GDM1 (cell line): ENCODE data around the gene CRISP1.
"Not testable (repeated sequence)": the region's sequence is repeated elsewhere in the genome, so short reads cannot be mapped to it uniquely, and the experiment has no call there.

Experiments used
- DNase-seq: peaks from one replicate; lab custom pipeline; 2025; lab: John Stamatoyannopoulos, UW

The CRISP1 gene

GRCh38 chr6:49839957-49840356 lies 26.4 kb downstream of the CRISP1 start:
- no peak for DNase-seq

GRCh38 chr6:49839162-49839561 lies 27.2 kb downstream of the CRISP1 start:
- no peak for DNase-seq

- DNase-seq: no peak
Measured at GRCh38 chr6:49835140-49835539, 31.2 kb downstream of the CRISP1 start.

- DNase-seq: no peak
Measured at GRCh38 chr6:49833386-49833785, 32.9 kb downstream of the CRISP1 start.

GRCh38 chr6:49826743-49827406 lies 39.5 kb downstream of the CRISP1 start:
- peak; percentile 37 for DNase-seq

GRCh38 chr6:49815166-49815565 lies 51.2 kb downstream of the CRISP1 start:
- DNase-seq: no peak

GRCh38 chr6:49813248-49813647 lies 53.1 kb downstream of the CRISP1 start:
- DNase-seq: no peak

GRCh38 chr6:49806145-49806544 lies 60.2 kb downstream of the CRISP1 start:
- no peak for DNase-seq

- DNase-seq: no peak
Measured at GRCh38 chr6:49805246-49805645, 61.1 kb downstream of the CRISP1 start.

GRCh38 chr6:49801525-49801924 lies 64.8 kb downstream of the CRISP1 start:
- no peak for DNase-seq

GRCh38 chr6:49799090-49799489 lies 67.2 kb downstream of the CRISP1 start:
- no peak for DNase-seq

GRCh38 chr6:49796842-49797455 lies 69.4 kb downstream of the CRISP1 start:
- DNase-seq: not testable (repeated sequence)

GRCh38 chr6:49790341-49790740 lies 76.0 kb downstream of the CRISP1 start:
- DNase-seq: peak; percentile 14

GRCh38 chr6:49787176-49787575 lies 79.2 kb downstream of the CRISP1 start, which contains the start of gene PGK2:
TSS of gene PGK2 (minus strand) at chr6:49787285. CDS start at chr6:49787187, 98 bp downstream.
- DNase-seq: no peak

- DNase-seq: no peak
Measured at GRCh38 chr6:49784272-49784671, 82.1 kb downstream of the CRISP1 start.
